Stimulated activated CD8-positive, alpha-beta memory T cell treated with anti-CD3 and anti-CD28 coated beads, Interleukin-4, amount 100 ng/mL, for 1 hour (primary cell): ENCODE data around the gene WNK1.
"Not testable (repeated sequence)": the region's sequence is repeated elsewhere in the genome, so short reads cannot be mapped to it uniquely, and the experiment has no call there.

Source experiments
- DNase-seq, 2 donors: peaks; one replicate each; pipeline ENCODE4 v3.0.0-alpha.2; 2020; ENCODE audit warnings: low read depth in 2 of 2, low spot score in 1 of 2

WNK1 gene

DNA sequence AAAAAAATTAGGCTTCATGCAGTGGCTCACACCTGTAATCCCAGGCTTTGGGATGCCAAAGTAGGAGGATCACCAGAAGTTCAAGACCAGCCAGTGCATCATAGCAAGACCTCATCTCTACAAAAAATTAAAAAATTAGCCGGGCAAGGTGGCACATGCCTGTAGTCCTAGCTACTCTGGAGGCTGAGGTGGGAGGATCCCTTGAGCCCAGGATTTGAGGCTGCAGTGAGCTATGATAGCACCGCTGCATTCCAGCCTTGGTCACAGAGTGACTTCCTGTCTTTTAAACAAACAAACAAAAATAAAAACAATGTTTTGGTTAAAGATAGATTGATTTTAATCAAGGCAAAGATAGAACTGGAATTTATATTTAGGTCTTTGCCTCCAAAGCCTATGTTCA is 60.6 kb downstream of the WNK1 start:
- no peak for DNase-seq

- DNase-seq: not testable (repeated sequence)
These were observed 65.1 kb downstream of the WNK1 start for GRCh38 chr12:817456-817855.

- no peak for DNase-seq
These were observed 65.7 kb downstream of the WNK1 start for GRCh38 chr12:817941-818600.

DNA sequence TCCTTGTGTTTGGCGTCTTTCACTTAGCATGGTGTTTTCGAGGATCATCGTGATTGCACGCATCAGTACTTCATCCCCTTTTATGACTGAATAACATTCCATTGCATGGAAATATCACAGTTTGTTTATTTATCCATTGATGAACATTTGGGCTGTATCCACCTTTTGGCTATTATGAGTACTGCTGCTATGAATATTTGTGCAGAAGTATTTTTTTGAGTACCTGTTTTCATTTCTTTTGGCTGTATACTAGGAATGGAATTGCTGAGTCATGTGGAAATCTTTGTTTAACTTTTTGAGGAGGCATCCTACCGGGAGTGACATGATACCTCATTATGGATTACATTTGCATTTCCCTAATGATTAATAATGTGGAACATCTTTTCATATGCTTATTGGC is 66.4 kb downstream of the WNK1 start:
- DNase-seq: no peak

GRCh38 chr12:820336-820735 is 68.0 kb downstream of the WNK1 start:
- DNase-seq: no peak

- DNase-seq: no peak
These were observed 70.8 kb downstream of the WNK1 start for GRCh38 chr12:823028-823698.

DNA sequence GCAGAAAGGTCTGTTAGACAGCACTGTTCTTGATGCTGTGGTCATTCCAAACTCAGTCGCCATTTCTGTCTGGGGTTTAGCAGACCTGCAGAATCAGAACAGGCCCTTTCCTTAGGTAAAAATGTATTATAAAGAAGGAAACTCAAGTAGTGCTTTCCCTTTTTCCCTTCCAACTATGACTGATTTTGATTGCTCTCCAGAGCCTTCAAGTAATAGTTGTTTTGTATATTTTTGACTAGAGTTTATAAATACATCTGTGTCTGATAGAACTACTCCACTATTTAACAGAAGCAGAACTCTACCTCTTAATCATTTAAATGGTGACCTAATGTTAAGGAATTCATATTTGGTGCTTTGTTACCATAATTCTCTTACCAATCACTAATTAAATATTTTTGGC is 74.0 kb downstream of the WNK1 start:
- no peak for DNase-seq

- DNase-seq: no peak
These were observed 76.5 kb downstream of the WNK1 start for GRCh38 chr12:828726-829395.

DNA sequence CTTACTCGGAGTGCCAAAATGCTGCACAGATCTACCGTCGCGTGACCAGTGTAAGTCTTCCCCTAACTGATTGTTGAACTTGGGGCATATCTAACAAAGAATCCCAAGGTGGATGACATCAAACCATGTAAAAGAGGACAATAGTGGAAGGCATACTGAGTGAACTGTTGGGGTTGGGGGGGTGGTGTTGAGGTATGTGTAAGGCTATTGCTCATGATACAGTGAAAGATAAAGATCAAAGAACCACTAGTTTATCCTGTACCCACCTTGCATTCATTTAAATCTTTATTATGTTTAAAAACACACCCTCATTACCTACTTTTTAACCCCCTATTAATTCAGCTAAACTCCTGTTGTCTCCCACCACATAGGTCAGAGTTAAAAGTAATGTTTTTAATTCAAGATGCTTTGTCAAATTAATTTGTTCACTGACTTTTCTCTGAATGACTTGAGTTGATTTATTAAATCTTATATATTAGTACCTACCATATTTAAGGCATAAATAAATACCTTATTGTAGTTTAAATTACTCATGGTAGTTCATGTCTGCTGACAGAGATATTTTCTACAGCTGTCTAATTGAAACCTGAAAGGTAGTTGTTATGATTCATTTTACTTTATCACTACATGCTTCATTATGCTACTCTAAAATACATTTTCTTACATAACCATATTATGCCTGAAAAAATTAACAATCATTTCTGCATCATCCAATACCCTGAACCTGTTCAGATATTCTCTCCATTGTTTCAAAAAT is 77.9 kb downstream of the WNK1 start:
- no peak for DNase-seq

- no peak for DNase-seq
These were observed 83.6 kb downstream of the WNK1 start for GRCh38 chr12:835754-836518.

DNA sequence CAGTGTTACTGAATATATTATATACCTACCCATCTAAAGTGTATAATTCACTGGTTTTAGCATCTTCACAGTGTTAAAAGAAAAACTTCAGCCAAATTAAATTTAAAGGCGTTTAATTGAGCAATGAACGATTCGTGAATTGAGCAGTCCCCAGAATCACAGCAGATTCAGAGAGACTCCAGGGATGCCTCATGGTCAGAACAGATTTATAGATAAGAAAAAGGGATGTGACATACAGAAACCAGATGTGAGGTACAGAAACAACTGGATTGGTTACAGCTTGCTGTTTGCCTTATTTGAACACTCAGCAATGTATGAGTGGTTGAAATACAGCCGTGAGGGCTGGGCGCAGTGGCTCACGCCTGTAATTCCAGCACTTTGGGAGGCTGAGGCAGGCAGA is 84.6 kb downstream of the WNK1 start:
- no peak for DNase-seq

DNA sequence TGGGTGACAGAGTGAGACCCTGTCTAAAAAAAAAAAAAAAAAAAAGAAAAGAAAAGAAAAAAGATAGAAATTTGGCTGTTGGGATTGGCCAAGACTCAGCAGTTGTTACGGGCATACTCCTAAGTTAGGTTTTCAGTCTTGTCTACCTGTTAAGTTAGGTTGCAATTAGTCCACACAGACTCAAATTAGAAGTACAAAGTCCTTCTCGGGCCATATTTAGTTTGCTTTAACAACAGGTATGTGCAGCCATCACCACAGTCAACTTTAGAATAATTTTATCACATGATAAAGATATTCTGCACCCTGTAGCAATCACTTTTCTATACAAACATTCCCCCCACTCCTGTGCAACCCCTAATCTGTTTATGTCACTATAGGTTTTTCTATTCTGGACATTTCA is 85.2 kb downstream of the WNK1 start:
- DNase-seq: no peak

DNA sequence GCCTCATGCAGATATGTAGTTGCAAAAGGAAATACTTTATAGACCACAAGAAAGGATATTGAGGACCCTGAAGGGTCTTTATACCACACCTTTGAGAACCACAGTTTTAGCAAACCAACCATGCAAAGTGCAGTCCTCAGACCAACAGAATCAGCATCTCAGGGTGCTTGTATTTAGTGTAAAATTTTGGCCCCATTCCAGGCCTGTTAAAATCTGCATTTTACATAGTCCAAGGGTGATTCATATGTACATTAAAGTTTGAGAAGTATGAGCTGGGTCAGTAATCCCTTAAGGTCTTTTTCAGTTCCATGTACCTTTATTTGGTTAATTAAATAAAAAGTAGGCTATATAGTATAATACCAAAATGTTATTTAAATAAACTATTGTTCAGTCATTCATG is 91.2 kb downstream of the WNK1 start:
- DNase-seq: no peak

GRCh38 chr12:846421-846820 is 94.0 kb downstream of the WNK1 start:
- no peak for DNase-seq

DNA sequence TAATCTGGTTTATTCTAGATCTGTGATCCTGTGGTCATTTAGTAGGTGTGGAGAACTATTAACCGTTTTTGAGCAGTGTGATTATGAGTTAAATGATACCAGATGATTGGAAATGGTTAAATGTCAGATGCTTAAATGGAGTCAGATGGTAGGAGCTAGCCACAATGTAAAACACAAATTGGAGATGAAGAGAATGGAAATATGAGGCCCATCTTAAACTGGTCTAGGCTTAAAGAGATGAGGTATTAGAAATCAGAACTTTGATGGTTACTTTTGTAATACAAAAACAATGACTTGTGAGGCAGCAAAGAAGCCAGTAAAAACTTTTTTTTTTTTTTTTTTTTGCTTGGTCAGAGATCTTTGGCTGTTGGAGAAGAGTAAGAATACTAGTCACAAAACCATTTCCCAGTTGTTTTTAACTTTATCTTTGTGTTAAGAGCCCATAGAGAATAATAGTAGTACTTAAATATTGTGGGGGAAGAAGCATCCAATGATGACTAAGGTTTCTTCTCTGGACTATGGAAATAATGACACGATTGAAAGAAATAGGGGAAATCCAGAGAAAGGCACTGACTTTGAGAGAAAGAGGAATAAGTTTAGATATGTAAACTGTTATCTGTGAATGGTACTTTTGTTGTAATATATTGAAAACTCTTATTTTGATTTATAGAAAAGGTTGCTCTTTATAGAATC is 95.9 kb downstream of the WNK1 start:
- no peak for DNase-seq

DNA sequence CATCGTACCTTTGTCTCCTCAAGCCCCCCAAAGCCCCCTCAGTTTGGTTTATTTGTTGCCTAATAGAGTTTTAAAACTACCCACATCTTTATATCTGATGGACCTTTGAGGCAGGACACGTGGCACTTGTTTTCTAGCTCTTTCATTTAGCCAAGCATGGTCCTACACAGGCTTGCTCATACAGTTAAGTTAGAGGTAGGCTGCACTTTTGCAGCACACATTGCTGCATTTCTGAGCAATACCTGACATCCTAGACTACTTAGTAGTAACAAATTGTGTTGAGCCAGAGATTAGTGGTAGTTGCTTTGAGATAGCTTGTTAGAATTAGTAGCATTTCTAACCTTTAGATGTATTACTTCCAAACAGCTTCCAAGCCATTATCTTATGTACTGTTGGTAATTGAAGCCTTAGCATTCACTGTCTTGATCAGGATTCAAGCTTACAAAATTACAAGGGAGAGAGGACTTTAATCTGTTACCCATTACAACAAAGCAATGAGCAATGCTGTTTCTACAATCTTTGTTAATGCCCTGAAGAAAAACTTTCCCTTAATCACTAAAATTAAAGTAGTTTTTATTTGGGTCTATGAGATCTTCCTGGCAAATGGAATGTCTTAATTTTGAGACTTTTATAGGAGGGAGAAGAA is 96.6 kb downstream of the WNK1 start:
- DNase-seq: no peak

GRCh38 chr12:849733-850437 is 97.5 kb downstream of the WNK1 start:
- DNase-seq: not testable (repeated sequence)

DNA sequence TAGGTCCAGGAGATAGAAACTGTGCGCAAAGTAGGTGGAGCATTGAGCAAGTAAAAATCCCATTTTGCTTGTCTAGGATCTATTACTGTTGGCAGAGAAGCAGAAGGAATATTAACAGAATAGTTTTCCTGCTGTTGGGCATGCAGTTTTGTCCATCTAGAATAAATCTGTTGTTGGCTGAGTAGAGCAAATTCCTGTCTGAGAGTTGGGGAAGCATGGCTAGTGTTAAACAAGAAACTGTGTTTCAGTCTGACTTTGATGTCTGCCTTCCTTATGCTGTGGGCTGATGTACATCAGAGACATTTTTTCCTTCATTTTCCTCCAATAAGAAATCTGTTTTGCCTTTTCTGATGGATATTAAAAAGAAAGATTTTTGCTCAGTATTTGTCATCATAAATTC is 99.0 kb downstream of the WNK1 start:
- DNase-seq: no peak

- no peak for DNase-seq
These were observed 99.5 kb downstream of the WNK1 start for GRCh38 chr12:851913-852312.
